Measurements from ENCODE around the gene CYP27B1.

DNA sequence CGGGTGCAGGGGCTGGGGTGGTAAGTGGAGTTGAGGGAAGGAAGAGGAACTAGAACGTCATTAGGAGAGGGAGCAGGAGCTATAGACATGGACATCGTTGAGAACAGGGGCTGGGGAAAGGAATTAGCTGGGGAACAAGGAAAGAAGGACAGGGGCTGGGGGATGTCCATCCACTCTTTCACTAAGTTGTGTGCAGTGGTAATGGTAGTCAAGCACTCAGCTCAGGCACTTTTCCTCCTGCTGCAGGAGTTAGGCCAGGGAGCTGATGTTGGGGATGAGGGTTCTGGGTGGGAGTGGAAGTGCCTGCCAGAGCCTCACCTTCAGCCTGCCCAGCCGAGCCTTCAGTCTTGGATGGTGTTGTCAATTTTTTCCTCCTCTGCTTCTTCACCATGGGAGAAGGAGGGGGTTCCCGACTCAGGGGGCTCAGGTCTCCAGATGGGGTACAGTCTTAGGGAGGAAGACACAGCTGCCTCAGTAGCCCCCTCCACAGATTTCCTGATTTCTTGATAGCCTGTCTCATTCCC, 37.5 kb downstream of the CYP27B1 start:
- TF ChIP-seq, protein P1, sequence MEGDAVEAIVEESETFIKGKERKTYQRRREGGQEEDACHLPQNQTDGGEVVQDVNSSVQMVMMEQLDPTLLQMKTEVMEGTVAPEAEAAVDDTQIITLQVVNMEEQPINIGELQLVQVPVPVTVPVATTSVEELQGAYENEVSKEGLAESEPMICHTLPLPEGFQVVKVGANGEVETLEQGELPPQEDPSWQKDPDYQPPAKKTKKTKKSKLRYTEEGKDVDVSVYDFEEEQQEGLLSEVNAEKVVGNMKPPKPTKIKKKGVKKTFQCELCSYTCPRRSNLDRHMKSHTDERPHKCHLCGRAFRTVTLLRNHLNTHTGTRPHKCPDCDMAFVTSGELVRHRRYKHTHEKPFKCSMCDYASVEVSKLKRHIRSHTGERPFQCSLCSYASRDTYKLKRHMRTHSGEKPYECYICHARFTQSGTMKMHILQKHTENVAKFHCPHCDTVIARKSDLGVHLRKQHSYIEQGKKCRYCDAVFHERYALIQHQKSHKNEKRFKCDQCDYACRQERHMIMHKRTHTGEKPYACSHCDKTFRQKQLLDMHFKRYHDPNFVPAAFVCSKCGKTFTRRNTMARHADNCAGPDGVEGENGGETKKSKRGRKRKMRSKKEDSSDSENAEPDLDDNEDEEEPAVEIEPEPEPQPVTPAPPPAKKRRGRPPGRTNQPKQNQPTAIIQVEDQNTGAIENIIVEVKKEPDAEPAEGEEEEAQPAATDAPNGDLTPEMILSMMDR (IDR thresholded peaks at IDR 0.05): no peak
- no peak for TF ChIP-seq POLR2A (IDR thresholded peaks at IDR 0.05)
